K562 (cell line): Measurements from ENCODE around the gene USP2. TPM values are rescaled to one million over a fixed set of nuclear protein-coding genes. Genes with fewer than 3 reads are reported as not detected.

Experiments
- ARID1B ChIP-seq: fragments of 450-650 bp; IDR thresholded peaks from 2 replicates; pipeline ENCODE4 v1.6.1; 2016; ENCODE audit warnings: antibody characterized with exemption, mild to moderate bottlenecking, inconsistent platforms
- BRD9 ChIP-seq: fragments of 450-650 bp; IDR thresholded peaks from 2 replicates; pipeline ENCODE4 v1.6.1; 2018; ENCODE audit warnings: low read depth; ENCODE audit not compliant: partially characterized antibody
- CREB1 ChIP-seq, 2 experiments: sonication (generic) in 1 of 2; formaldehyde crosslinking in 1 of 2; IDR thresholded peaks; 2 replicates each; pipeline versions ENCODE4 v1.6.1 to v1.8.0; 2012 to 2022; ENCODE audit warnings: inconsistent platforms in 1 of 2, mild to moderate bottlenecking in 1 of 2, missing genetic modification reagents in 1 of 2, moderate library complexity in 1 of 2
- CXXC5 ChIP-seq: fragments of 250-450 bp; sonication (Bioruptor Pico); IDR thresholded peaks from 2 replicates; pipeline ENCODE4 v1.8.0; 2022; ENCODE audit warnings: inconsistent platforms, mild to moderate bottlenecking, moderate library complexity
- MEIS2 ChIP-seq: fragments of 450-650 bp; IDR thresholded peaks from 2 replicates; pipeline ENCODE4 v1.6.1; 2014; ENCODE audit warnings: mild to moderate bottlenecking; ENCODE audit not compliant: partially characterized antibody
- NFYB ChIP-seq: IDR thresholded peaks from 2 replicates; pipeline ENCODE4 v1.6.1; 2011; ENCODE audit warnings: mild to moderate bottlenecking, moderate library complexity; ENCODE audit not compliant: insufficient read length; ENCODE audit errors: extremely low read depth
- POLR2G ChIP-seq: fragments of 200-400 bp; formaldehyde crosslinking; IDR thresholded peaks from 2 replicates; pipeline ENCODE4 v1.6.1; 2017; ENCODE audit warnings: low read depth, mild to moderate bottlenecking, antibody characterized with exemption, low read length, moderate library complexity
- RAD21 ChIP-seq, 2 experiments: fragments of 250-450 bp in 1 of 2; fragments of 450-650 bp in 1 of 2; sonication (Bioruptor Pico) in 1 of 2; formaldehyde crosslinking in 1 of 2; IDR thresholded peaks in 1 of 2; conservative IDR thresholded peaks in 1 of 2; 2 replicates each; pipeline versions ENCODE4 v1.4.0 to v1.8.0; 2020 to 2022; ENCODE audit warnings: mild to moderate bottlenecking in 2 of 2, moderate library complexity in 1 of 2
- RHOXF2B ChIP-seq: fragments of 250-450 bp; sonication (Bioruptor Pico); conservative IDR thresholded peaks from 2 replicates; pipeline ENCODE4 v1.5.1; 2021
- SMAD1 ChIP-seq: fragments of 150-350 bp; IDR thresholded peaks from 2 replicates; pipeline ENCODE4 v1.6.1; 2014; ENCODE audit warnings: low read length, low read depth; ENCODE audit not compliant: partially characterized antibody
- YY1 ChIP-seq, 3 experiments: IDR thresholded peaks; 2 replicates each; pipeline ENCODE4 v1.6.1; 2011; ENCODE audit warnings: low read length in 2 of 3, mild to moderate bottlenecking in 2 of 3, moderate library complexity in 2 of 3, borderline replicate concordance in 1 of 3, control low read depth in 1 of 3, low read depth in 1 of 3; ENCODE audit not compliant: insufficient read depth in 3 of 3, insufficient replicate concordance in 2 of 3, control insufficient read depth in 1 of 3, insufficient read length in 1 of 3; ENCODE audit errors: extremely low read depth in 1 of 3
- ZNF174 ChIP-seq: fragments of 250-450 bp; sonication (Bioruptor Pico); IDR thresholded peaks from 2 replicates; pipeline ENCODE4 v1.4.0; 2020; ENCODE audit warnings: mild to moderate bottlenecking
- ZNF77 ChIP-seq: fragments of 250-450 bp; sonication (Bioruptor Pico); IDR thresholded peaks from 2 replicates; pipeline ENCODE4 v1.5.0; 2020
- polyA plus RNA-seq, 8 experiments: library from polyadenylated mRNA; depleted of rRNA in 4 of 8; stranded (reverse) in 5 of 8; unstranded in 3 of 8; fragments of >200 nt; fragmentation: Nextera tagmentation in 2 of 8; fragmentation: Illumina TruSeq in 1 of 8; extraction: Ambion mirVana in 2 of 8; extraction: Trizol in 1 of 8; gene quantifications; 2 replicates each; pipeline versions ENCODE4 v1.2.1 to v1.2.3, GENCODE V29; 2011 to 2014; ENCODE audit warnings: inconsistent platforms in 1 of 8, missing spikeins in 1 of 8
- total RNA-seq, 7 experiments: library from RNA; depleted of rRNA in 6 of 7; stranded (reverse); fragments of >200 nt in 6 of 7; fragmentation: Illumina TruSeq in 2 of 7; extraction: Trizol in 2 of 7; gene quantifications; 2 replicates each; pipeline versions ENCODE4 v1.2.1 to v1.2.3, GENCODE V29; 2011 to 2021; ENCODE audit warnings: low replicate concordance in 1 of 7
- TF ChIP-seq, protein P1 (sequence below): fragments of 250-450 bp; sonication (Bioruptor Pico); IDR thresholded peaks from 2 replicates; pipeline ENCODE4 v1.8.0; 2021; ENCODE audit warnings: mild to moderate bottlenecking, moderate library complexity
- TF ChIP-seq, protein P2 (sequence below): fragments of 250-450 bp; sonication (Bioruptor Pico); IDR thresholded peaks from 2 replicates; pipeline ENCODE4 v1.8.0; 2021; ENCODE audit warnings: moderate library complexity, mild to moderate bottlenecking, inconsistent platforms
- TF ChIP-seq, protein P3 (sequence below), 2 experiments: fragments of 450-650 bp in 1 of 2; sonication (generic) in 1 of 2; formaldehyde crosslinking in 1 of 2; IDR thresholded peaks in 1 of 2; conservative IDR thresholded peaks in 1 of 2; 2 replicates each; pipeline versions ENCODE4 v1.6.1 to v1.8.1; 2016 to 2023; ENCODE audit warnings: mild to moderate bottlenecking in 2 of 2, moderate library complexity in 2 of 2, inconsistent platforms in 1 of 2, missing genetic modification reagents in 1 of 2
- TF ChIP-seq, protein P4 (sequence below): fragments of 450-650 bp; IDR thresholded peaks from 2 replicates; pipeline ENCODE4 v1.6.1; 2016; ENCODE audit warnings: borderline replicate concordance
- TF ChIP-seq, protein P5 (sequence below): fragments of 250-450 bp; sonication (Bioruptor Pico); IDR thresholded peaks from 2 replicates; pipeline ENCODE4 v1.5.0; 2020; ENCODE audit warnings: mild to moderate bottlenecking, borderline replicate concordance

Gene USP2
- total and polyA plus RNA-seq, 9 of the 15 experiments (the other 6 are each of a cell fraction or from before 2014, with no cell fraction given) = 2.8 to 16.9 (median 3.9) TPM

DNA sequence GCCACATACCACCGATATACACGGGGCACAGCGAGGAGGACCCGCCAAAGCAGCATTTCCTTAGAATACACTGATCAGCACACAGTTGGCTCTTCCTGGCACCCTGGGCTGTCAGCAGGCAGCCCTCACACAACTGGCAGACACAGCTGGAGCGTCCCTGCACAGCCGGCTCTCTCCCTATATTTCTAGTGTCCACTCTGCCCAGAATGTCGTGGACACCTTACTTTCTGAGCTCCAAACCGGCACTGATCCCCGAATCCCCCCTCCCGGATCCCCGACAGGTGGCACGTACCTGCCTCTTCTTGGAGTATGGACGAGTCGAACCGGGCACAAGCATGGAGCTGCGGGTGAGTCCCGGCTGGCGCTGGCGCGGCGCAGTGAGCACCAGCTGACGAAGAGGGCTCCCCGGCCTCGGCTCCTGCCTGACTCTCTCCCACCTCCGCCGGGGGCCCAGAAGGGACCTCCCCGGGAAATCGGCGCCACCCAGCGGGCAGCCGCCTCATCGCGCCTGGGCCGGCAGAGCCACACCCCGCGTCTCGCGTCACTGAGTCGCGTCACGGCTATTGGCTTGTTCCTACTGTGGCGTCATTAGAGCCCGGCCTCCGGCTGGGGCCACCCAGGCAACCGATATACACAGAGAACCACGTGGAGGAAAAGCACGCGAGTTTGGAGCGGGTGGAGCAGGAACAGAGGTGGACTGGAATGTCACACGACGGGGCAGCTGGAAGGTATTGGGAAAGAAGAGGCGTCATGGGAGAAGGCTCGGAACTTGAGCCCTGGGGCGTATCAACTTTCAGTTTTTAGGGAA lies at the start of gene USP2 (continued):
- TF ChIP-seq, protein P1, sequence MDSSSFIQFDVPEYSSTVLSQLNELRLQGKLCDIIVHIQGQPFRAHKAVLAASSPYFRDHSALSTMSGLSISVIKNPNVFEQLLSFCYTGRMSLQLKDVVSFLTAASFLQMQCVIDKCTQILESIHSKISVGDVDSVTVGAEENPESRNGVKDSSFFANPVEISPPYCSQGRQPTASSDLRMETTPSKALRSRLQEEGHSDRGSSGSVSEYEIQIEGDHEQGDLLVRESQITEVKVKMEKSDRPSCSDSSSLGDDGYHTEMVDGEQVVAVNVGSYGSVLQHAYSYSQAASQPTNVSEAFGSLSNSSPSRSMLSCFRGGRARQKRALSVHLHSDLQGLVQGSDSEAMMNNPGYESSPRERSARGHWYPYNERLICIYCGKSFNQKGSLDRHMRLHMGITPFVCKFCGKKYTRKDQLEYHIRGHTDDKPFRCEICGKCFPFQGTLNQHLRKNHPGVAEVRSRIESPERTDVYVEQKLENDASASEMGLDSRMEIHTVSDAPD (CRISPR knock-in tag) = no peak
- TF ChIP-seq ARID1B (0 out of 2 replicates have a peak, but pooled peaks have one; percentile 32), ZNF174 (no peak), RAD21 (CRISPR knock-in tag; conservative IDR thresholded peaks at IDR 0.05 in 1 of 2, IDR thresholded peaks at IDR 0.05 in 1 of 2) (peak; percentile 87 to 89), BRD9 (peak; percentile 18), SMAD1 (peak; percentile 32), ZNF77 (CRISPR knock-in tag) (no peak), CREB1 (IDR thresholded peaks at IDR 0.05) (peak; percentile 96), CREB1 (CRISPR knock-in tag; IDR thresholded peaks at IDR 0.05) (peak; percentile 97), POLR2G (peak; percentile 84), YY1 (IDR thresholded peaks at IDR 0.05; ENCODE audit: borderline replicate concordance in 1 of 3, control insufficient read depth in 1 of 3, extremely low read depth in 1 of 3, insufficient read depth in 3 of 3, insufficient read length in 1 of 3, insufficient replicate concordance in 2 of 3, low read depth in 1 of 3, low read length in 2 of 3) (peak in 2 of 3 experiments; percentile 45 to 60), MEIS2 (peak; percentile 32), CXXC5 (CRISPR knock-in tag) (peak; percentile 49), NFYB (peak; percentile 58), RHOXF2B (CRISPR knock-in tag) (no peak)
- TF ChIP-seq, protein P2, sequence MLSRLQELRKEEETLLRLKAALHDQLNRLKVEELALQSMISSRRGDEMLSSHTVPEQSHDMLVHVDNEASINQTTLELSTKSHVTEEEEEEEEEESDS (CRISPR knock-in tag) = no peak
- TF ChIP-seq, protein P3, sequence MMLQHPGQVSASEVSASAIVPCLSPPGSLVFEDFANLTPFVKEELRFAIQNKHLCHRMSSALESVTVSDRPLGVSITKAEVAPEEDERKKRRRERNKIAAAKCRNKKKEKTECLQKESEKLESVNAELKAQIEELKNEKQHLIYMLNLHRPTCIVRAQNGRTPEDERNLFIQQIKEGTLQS (IDR thresholded peaks at IDR 0.05) = peak; percentile 55
- TF ChIP-seq, protein P3 (CRISPR knock-in tag; conservative IDR thresholded peaks at IDR 0.05) = peak; percentile 42; the same call in 1 of the 2 replicates
- TF ChIP-seq, protein P4, sequence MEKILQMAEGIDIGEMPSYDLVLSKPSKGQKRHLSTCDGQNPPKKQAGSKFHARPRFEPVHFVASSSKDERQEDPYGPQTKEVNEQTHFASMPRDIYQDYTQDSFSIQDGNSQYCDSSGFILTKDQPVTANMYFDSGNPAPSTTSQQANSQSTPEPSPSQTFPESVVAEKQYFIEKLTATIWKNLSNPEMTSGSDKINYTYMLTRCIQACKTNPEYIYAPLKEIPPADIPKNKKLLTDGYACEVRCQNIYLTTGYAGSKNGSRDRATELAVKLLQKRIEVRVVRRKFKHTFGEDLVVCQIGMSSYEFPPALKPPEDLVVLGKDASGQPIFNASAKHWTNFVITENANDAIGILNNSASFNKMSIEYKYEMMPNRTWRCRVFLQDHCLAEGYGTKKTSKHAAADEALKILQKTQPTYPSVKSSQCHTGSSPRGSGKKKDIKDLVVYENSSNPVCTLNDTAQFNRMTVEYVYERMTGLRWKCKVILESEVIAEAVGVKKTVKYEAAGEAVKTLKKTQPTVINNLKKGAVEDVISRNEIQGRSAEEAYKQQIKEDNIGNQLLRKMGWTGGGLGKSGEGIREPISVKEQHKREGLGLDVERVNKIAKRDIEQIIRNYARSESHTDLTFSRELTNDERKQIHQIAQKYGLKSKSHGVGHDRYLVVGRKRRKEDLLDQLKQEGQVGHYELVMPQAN = peak; percentile 100
- TF ChIP-seq, protein P5, sequence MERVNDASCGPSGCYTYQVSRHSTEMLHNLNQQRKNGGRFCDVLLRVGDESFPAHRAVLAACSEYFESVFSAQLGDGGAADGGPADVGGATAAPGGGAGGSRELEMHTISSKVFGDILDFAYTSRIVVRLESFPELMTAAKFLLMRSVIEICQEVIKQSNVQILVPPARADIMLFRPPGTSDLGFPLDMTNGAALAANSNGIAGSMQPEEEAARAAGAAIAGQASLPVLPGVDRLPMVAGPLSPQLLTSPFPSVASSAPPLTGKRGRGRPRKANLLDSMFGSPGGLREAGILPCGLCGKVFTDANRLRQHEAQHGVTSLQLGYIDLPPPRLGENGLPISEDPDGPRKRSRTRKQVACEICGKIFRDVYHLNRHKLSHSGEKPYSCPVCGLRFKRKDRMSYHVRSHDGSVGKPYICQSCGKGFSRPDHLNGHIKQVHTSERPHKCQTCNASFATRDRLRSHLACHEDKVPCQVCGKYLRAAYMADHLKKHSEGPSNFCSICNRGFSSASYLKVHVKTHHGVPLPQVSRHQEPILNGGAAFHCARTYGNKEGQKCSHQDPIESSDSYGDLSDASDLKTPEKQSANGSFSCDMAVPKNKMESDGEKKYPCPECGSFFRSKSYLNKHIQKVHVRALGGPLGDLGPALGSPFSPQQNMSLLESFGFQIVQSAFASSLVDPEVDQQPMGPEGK = no peak
